AML-193 (cell line): ENCODE results near the gene PAPPA2.
"Not testable (repeated sequence)": the region's sequence is repeated elsewhere in the genome, so short reads cannot be mapped to it uniquely, and the experiment has no call there.

Experiments
- DNase-seq, 2 experiments: peaks; one replicate each; lab custom pipeline; 2025; lab: John Stamatoyannopoulos, UW

The PAPPA2 gene

DNA sequence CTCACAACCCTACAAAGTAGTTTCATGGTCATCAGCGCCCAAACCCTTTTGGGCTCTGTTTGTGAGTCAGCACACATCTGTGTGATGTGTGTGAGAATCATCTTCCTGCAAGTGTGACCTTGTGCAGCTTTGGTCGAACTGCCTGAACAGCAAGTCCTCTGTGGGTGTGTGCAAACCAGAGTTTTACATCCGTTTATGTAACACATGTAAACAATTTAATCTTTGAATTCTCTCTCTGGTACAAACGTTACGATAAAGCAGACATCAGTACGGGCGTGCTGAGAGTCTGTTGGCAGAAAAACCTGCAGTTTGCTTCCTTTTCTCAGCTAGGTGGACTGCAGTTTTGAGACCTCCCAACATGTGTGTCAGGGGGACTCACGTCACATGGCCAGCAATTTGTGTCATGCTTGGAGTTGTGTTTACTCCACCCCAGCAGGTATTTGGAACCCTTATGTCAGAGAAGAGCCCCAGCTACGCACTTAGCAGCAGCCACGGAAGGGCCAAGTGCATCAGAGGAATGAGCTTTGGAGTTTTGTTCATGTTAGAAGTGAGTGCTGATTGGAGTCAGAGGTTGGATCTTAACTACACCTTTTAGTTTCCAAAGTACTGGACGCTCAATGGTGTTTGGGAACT lies 230.8 kb downstream of the PAPPA2 start:
- no peak for DNase-seq

DNA sequence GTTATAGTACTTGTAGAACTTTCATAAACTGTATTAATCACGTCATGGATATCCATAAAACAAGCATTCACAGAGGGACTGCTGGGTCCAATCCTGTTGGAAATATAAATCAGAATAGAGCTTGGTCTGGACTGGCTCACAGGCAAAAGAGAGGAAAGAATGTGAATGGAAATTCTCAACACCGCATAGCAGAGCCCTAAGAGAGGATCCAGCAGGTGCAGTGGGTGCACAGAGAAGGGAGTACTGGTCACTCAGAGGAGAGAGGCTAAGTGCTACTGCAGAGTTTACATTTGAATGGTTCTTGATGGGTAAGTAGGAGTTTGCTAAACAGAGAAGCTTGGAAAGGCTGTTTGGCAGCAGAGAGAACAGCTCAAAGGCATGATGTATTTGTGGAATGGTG lies 231.7 kb downstream of the PAPPA2 start:
- DNase-seq = no peak

DNA sequence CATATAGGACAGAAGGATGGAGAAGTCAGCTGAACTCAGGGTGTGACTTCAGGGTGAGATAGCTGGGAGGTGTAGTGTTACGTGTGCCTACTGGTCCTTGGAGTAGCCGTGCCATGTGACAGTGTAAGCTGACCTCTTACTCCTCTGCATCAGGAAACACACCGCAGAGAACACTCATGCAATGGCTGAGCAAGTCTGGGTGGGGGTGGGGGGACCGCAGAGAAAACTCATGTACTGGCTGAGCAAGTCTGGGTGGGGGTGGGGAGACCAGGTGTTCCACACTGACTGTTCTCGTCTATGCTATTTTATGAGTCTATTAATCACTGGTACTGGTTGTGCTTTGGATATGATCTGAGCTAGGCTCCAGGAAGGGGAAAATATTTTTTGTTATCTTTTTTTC lies 233.1 kb downstream of the PAPPA2 start:
- DNase-seq = no peak

DNA sequence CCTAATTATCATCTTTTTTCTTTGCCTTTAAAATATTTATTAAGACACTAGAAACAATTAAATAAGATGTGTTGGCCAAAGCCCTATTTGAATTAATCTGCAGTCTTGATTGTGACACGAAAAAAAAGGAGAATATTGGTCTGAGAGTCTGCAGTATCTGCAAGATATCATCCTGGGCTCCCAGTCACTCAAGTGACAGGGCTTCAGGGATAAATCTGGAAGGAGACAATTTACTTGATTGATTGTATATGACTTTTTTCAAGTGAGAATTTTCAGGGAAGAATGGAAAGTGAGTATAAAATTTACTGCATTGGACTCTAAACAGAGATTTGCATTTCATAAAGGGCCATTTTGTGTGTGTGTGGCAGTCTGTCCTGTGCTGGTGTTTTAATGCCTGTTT lies 233.7 kb downstream of the PAPPA2 start:
- no peak for DNase-seq

DNA sequence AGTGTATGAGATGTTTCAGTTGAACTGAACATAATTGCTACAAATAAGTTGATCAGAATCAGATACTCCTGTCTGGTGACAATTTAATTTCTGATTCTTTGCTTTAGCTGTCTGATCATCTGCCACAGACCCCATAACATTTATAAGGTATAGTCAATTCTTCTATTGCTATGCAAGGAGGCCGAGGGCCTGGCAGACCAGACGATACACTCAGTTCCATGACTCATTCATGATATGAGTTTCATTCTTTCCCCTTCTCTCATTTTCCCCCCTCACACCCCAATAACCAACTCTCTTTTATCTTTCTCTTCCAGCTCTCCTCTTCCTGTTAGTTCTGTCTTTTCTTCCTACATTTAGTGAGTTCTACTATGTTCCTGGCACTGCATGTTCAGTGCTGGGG lies 236.8 kb downstream of the PAPPA2 start:
- no peak for DNase-seq

DNA sequence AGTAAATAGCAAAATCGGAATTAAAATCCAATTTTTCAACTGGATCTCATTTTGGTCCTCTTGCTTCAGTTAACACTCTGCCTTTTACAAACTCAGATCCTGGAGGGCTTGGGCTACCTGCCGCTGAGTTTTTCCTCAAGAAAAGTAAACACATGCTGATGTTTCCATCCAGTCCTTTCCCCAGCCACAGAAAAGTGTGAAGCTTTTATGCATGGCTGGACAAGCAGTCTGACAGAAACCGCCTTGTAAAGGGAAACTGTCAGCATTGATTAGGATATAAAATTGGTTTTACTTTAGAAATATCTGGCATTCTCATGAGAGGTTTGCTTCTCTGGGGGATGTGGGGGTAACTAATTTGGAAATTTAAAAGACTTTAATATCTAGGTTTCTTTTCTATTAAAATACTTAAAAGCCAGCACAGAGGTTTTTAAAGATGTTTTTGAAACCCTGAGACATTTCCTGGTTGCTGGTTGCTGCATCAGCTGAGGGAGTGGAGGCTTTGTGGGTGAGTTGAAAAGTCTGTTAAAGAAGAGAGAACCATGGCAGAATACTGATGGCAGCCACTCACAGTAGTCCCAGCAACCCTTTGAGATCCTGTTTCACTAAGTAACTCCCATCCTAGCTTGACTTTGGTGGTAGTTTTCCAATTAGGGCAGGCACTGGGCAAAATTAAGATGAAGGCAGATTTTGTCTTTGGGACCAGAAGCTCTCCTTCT lies 238.3 kb downstream of the PAPPA2 start:
- DNase-seq = no peak

DNA sequence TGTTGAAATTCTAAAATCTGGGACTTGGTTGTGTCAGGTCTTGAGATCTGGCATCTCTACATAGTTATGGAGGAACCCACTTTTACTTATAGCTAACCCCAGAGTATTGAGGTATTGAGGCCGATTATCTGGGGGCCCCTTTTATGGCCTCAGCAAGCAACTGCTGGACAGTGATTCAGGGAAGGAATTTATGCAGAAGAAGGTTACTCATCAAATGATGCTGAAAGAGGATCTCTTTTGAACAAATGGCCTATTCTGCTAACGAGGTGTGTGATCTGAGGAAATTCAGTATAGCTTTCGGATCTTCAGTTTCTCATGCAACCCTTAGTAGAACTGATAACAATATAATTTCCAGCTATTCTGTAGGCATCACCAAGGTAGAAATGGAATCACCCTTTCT lies 239.9 kb downstream of the PAPPA2 start:
- no peak for DNase-seq

DNA sequence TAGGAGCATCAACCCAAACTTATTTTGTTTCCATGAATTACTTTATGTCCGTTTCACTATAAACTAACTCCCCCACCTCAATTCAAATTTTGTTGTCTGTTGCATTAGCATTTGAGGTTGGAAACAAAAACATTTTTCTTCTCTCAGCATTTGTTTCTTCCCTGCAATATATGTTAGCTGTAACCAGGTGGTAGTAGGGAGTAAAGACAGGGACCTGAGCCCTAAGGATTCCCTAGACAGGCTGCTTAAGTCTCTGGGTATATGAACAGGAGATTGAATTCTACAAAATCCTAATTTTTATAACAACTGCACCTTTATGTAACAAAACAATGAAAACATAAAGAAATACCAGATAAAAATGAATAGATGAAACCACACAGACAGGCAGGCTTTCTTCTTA lies 242.6 kb downstream of the PAPPA2 start:
- DNase-seq = no peak

DNA sequence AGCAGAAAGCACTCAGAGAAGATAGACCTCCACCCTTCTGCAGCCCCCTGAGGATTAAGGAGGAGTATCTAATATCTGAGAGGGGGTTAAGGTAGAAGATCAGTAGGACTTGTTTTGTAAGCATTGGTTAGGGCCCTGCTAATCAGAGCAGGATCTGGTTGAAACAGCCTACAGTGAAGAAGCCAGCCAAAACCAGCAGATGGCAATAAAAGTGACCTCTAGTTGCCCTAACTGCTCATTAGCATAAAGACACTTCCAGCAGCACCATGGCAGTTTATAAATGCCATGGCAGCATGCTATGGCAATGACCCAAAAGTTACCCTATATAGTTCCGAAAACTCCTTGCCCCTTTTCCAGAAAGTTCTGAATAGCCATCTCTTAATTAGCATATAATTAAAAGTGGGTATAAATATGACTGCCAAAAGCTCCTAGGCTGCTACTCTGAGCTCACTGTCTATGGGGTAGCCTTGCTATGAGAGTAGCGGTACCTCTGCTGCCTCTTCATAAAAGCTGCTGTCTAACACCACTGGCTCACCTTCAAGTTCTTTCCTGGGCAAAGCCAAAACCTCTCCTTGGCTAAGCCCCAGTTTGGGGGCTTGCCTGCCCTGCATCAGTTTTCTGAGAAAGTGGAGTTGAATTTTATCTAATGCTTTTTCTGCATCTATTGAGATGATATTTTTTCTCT lies 254.2 kb downstream of the PAPPA2 start:
- DNase-seq = no peak

DNA sequence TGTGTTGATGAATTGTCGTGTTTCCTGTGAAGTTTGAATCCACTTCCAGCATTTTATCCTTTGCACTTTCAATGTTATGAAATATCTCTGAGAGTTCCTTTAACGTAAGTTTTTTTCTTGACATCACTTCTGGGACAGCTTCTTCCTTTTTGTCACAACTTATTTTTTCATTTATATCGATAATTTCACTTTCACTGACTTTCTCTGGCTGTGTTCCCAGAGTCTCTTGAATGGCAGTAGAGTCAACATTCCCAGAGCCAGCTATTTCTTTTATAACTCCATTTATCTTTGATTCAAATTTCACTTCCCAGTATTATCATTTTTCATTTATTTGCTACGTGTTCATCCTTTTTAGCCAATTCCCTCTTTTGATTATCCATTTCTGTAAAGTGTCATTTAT lies 256.5 kb downstream of the PAPPA2 start:
- DNase-seq = no peak

DNA sequence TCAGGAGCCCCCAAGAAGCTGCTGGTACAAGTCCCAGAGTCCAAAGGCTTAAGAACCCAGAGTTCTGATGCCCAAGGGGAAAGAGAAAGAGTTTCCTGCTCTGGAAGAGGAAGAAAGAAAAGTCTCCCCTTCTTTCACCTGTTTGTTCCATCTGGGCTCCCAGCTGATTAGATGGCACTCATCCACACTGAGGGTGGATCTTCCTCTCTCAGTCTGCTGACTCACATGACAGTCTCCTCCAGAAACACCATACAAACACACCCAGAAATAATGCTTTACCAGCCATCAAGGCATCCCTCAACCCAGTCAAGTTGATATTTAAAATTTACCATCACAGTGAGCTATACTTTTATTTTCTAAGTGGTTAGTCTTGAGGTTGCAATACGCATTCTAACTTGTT lies 257.9 kb downstream of the PAPPA2 start:
- DNase-seq = no peak

DNA sequence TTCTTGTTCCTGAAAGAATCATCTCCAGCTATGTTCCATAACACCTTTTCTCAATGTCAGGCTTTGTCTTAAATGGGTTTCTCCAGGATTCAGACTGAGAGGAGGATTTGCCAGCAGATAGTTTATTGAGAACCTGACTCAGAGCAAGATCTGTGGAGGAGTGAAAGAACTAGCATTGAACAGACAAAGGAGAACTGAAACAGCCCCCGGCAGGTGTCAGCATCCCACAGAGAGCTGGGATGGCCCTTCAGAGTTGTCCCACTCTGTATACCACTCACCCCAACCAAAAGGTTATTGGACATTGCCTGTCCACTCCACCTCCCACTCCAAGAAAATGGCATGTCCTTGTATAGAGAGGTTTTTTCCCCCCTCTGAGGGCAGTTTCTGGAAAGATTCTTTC lies 270.7 kb downstream of the PAPPA2 start:
- DNase-seq = no peak

DNA sequence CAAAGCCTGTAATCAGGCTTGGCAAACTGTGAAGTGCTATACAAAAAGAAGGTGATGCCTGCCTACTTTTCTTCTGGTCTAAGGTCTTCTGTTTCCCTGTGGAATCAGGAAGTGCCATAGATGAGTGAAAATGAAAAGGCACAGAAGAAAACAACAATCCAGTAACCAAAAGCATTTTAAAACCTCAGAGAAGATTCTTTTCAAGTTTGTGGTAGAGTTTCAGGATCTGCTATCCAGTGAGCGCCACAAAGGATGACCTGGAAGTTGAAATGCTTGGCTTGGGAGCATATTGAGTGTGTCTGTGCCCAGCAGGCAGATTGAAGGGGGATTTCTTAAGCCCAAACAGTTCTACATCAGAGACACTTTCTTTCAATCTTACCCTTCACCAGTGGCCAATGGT lies 272.2 kb downstream of the PAPPA2 start:
- no peak for DNase-seq

DNA sequence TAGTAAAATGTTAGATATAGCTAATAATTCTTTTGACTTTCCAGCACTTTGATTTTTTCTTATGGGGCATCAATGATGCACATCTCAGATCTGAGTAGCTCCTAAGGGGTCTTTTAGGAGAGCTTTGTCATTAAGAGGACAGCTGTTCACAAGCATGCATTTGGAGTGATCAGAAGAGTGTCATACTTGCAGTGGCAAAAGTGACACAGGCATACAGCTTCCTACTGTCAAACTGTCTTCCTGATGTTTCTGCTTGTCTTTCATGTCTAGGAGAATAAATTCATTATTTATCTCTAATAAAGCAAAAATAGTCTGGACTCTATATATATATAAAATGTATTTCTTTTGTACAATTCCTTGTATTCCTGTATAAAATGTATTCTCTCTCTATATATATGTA lies 273.0 kb downstream of the PAPPA2 start:
- no peak for DNase-seq

DNA sequence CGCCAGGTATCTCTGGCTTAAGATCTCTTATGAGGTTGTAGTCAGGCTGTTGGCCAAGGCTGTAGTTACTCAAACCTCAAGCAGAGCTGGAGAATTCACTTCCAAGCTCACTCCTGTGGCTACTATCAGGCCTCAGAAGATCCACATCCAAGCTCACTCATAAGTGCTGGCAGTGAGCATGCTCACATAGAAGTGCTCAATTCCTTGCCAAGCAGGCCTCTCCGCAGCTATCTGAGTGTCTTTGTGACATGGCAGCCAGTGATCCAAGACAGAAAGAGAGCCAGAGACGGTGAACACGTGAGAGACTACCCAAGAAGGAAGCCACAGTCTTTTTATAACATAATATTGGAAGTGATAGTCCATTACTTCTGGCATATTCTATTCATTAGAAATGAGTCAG lies 278.2 kb downstream of the PAPPA2 start:
- no peak for DNase-seq

DNA sequence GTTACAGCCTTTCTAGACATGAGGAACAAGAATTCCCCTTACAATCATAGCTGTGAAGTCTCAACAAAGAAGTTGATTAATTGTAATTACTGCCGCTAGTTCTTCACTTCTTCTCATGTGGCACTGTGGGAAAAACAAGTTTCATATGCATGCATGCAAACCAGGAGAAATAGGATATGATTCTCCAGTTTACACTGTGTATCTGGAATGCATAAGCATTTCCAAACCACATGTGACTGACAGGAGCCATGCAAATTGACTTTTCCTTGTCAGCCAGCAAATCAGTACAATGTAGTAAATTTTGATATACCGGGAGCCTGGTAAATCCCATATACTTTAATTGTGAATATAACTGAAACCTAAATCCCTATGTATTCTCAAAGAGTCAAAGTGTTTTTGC lies 279.3 kb downstream of the PAPPA2 start:
- no peak for DNase-seq

DNA sequence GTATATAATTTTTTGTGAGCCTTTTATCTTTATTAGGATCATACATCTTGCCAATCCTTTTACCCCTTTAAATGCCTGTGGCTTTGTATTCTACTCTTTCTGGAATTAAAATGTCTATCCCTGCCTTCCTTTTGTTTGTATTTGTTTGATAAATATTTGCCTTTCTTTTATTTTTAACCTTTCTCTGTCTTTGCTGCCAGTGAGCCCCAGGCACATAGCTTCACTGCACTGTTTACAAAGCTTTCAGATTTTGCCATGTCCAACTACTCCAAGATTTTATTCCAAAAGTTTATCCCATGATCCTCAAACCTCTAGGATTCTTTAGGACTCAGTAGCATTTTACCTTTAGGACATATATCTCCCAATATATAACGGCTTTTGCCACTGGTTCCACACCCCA lies 281.2 kb downstream of the PAPPA2 start:
- no peak for DNase-seq

DNA sequence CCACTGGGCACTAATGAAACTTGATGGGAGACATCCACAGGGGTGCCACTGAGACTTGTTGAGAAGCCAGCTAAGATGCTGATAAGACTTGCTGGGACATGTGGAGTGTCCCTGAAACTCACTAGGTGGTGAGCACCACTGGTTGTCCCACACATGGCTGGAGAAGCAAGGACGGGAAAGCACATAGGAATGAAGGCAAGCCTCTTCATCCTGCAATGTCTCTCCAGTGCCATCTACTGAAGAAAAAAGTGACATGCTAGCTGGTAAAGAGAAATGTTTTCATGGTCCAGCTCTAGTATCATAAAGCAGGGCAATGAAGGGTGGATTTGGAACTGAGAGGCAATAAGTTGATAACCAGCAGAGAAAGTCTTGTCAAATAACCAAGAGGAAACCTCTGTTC lies 283.0 kb downstream of the PAPPA2 start:
- no peak for DNase-seq

DNA sequence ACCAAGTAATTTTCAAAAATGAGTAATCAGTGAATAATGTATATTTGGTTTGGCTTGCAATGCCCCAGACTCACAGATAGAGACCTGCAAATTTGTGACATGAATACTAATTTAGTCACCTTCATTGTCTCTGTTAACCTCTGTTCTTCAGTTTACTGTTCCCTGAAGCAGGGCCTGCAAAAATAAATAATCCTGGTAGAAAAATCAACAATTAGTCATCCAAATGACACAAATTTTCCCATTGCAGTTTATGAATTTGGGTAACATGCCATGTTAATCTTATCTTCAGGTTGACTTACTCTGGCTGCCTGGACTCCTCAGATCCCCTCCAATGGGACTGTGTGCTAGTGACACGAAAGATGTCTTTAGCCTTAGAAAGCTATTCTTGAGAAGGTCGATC lies 289.5 kb downstream of the PAPPA2 start:
- DNase-seq = no peak

DNA sequence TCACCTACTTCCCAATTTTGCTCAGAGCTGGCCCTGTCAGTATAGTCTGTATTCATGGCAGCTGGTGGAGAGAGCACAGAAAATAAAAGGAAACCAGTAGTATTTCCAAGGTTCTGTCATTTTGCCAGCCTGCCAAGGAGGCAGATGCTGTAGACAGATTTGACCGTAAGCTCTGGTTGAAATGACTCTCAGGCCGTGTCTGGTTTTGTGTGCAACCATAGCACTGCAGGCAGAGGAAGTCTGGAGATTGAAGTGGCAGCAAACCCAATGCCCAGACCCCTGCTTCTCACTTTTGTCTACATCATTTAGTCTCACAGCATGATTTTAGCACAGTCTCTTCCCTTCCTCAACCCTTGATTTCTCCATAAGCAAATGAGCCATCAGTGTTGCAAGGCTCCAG lies 291.7 kb downstream of the PAPPA2 start:
- no peak for DNase-seq

DNA sequence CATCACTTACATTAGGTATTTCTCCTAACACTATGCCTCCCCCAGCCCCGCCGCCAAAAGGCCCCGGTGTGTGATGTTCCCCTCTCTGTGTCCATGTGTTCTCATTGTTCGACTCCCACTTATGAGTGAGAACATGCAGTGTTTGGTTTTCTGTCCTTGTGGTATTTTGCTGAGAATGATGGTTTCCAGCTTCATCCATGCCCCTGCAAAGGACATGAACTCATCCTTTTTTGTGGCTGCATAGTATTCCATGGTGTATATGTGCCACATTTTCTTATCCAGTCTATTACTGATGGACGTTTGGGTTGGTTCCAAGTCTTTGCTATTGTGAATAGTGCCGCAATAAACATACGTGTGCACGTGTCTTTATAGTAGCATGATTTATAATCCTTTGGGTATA lies 293.8 kb downstream of the PAPPA2 start:
- DNase-seq = not testable (repeated sequence)

DNA sequence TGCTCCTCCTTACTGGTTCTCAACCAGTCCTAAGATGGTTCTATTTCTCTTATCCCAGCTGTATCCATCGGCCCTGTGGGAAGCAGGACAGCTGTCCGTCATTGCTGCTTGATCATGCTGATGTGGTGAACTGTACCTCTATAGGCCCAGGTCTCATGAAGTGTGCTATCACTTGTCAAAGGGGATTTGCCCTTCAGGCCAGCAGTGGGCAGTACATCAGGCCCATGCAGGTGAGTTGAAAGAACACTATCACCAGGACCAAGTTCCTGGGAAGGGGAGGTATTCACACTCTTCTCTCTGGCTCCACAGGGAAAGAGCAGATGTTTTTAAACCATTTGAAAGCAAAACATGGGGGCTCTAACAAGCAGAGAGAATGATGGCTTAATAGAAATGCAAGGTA lies 302.6 kb downstream of the PAPPA2 start:
- no peak for DNase-seq

DNA sequence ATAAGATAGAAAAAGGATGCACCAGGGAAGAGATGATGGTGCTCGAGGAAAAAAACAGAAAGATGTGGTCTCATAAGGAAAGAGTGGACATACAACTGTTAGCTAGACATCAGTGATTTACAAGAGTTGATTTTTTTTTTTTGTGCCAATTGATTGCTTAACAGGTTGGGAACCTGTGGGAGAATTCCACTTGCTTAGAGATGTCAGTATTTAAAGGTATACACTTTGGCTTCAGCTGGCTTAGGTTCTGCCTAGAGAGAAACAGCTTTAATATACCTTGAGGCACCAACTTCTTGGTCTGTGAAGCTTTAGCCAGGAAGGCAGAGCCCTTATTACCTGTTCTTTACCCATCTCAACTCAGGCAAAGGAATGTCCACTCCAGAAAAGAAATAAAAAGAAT lies 303.8 kb downstream of the PAPPA2 start:
- no peak for DNase-seq

DNA sequence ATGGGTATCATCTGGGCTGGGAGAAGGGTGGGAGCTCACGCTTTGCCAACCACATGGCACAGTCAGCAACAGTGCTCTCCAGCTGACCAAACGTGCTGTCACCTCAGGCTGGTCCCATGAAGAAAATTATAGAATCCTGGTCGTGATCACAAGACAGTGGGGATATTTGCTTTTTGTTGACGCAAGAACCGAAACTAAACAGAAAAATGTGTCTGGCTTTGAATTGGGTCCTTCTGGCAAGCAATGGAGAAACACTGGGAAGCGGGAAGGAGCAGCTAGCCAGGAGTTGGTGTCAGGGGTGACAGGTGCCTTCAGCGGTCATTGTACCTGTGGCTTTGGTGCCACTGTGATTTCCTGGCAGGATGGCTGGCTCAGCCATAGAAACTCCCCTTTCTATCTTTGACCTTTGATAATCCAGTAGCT lies 304.8 kb downstream of the PAPPA2 start:
- DNase-seq = no peak
